CD4-positive, alpha-beta T cell treated with Interleukin-15 for 4 hours (primary cell): ENCODE measurements around the gene EXT2.

Experiments
- DNase-seq: peaks from one replicate; pipeline ENCODE4 v3.0.0-alpha.2; 2020; ENCODE audit warnings: low spot score

EXT2 gene

GRCh38 chr11:44095506-44096359 lies at the start of gene EXT2:
Gene EXT2, plus strand, starts transcription at chr11:44095678. Its CDS starts 12,035 bp downstream, at chr11:44107713.
- peak; percentile 87 for DNase-seq

GRCh38 chr11:44046182-44046581 lies 49.3 kb upstream of the EXT2 start:
- no peak for DNase-seq

GRCh38 chr11:44047298-44047697 lies 48.2 kb upstream of the EXT2 start:
- no peak for DNase-seq

GRCh38 chr11:44047931-44048431 lies 47.5 kb upstream of the EXT2 start, which contains the start of gene ACCSL:
Gene ACCSL, plus strand, starts transcription at chr11:44047981. Its CDS starts 56 bp downstream, at chr11:44048037.
- DNase-seq = no peak

GRCh38 chr11:44049832-44050231 lies 45.6 kb upstream of the EXT2 start:
- DNase-seq = no peak

- DNase-seq = no peak
Observed at GRCh38 chr11:44051171-44051570, 44.3 kb upstream of the EXT2 start.

- DNase-seq = no peak
Observed at GRCh38 chr11:44057340-44057739, 38.1 kb upstream of the EXT2 start.

- DNase-seq = no peak
Observed at GRCh38 chr11:44058275-44058674, 37.2 kb upstream of the EXT2 start.

GRCh38 chr11:44065161-44065661 lies 30.3 kb upstream of the EXT2 start:
- no peak for DNase-seq

GRCh38 chr11:44065841-44066731 lies 29.4 kb upstream of the EXT2 start, which contains the start of gene ACCS:
Gene ACCS, plus strand, starts transcription at chr11:44066270. Its CDS starts 1,358 bp downstream, at chr11:44067628.
- DNase-seq = peak; percentile 88

- DNase-seq = no peak
Observed at GRCh38 chr11:44066732-44067141, 28.7 kb upstream of the EXT2 start.

- DNase-seq = no peak
Observed at GRCh38 chr11:44067266-44067665, 28.2 kb upstream of the EXT2 start.

- DNase-seq = no peak
Observed at GRCh38 chr11:44068180-44068579, 27.3 kb upstream of the EXT2 start.

GRCh38 chr11:44071157-44071556 lies 24.3 kb upstream of the EXT2 start:
- DNase-seq = no peak

GRCh38 chr11:44072757-44073658 lies 22.5 kb upstream of the EXT2 start:
- no peak for DNase-seq

GRCh38 chr11:44078794-44079193 lies 16.7 kb upstream of the EXT2 start:
- no peak for DNase-seq

GRCh38 chr11:44079376-44079775 lies 16.1 kb upstream of the EXT2 start:
- DNase-seq = no peak

- no peak for DNase-seq
Observed at GRCh38 chr11:44080951-44081350, 14.5 kb upstream of the EXT2 start.

GRCh38 chr11:44082645-44083044 lies 12.8 kb upstream of the EXT2 start:
- DNase-seq = no peak

- no peak for DNase-seq
Observed at GRCh38 chr11:44083433-44083832, 12.0 kb upstream of the EXT2 start.

GRCh38 chr11:44083906-44084305 lies 11.6 kb upstream of the EXT2 start:
- no peak for DNase-seq
